Stimulated activated naive CD8-positive, alpha-beta T cell treated with anti-CD3 and anti-CD28 coated beads, Interleukin-15, amount 100 ng/mL, for 72 hours (primary cell): Measurements from ENCODE around the gene UBAP1.
"Not testable (repeated sequence)": the region's sequence is repeated elsewhere in the genome, so short reads cannot be mapped to it uniquely, and the experiment has no call there.

Experiments
- ATAC-seq: fragments of 150-1000 bp; cut with Tn5 transposase; 2 replicates; pipeline ENCODE4 v1.10.0; 2021; ENCODE audit warnings: mild to moderate bottlenecking, moderate library complexity
- DNase-seq, 2 donors: peaks; one replicate each; pipeline ENCODE4 v3.0.0; 2021 to 2022
- H3K27ac Mint-ChIP-seq, 2 donors: one replicate each; pipeline ENCODE4 v1.8.0; 2022; ENCODE audit warnings: mild to moderate bottlenecking in 2 of 2, mixed read lengths in 2 of 2, moderate library complexity in 2 of 2
- H3K27me3 Mint-ChIP-seq: one replicate; pipeline ENCODE4 v1.8.0; 2022; ENCODE audit warnings: mixed read lengths
- H3K4me1 Mint-ChIP-seq: one replicate; pipeline ENCODE4 v1.8.0; 2022; ENCODE audit warnings: mild to moderate bottlenecking, mixed read lengths
- H3K4me3 Mint-ChIP-seq, 2 donors: one replicate each; pipeline ENCODE4 v1.8.0; 2022; ENCODE audit warnings: mild to moderate bottlenecking in 2 of 2, mixed read lengths in 2 of 2, moderate library complexity in 1 of 2
- H3K9me3 Mint-ChIP-seq, 2 donors: one replicate each; pipeline ENCODE4 v1.8.0; 2022; ENCODE audit warnings: mixed read lengths in 2 of 2

Gene UBAP1

GRCh38 chr9:34256987-34257585, 78.2 kb downstream of the UBAP1 start:
- H3K27me3 Mint-ChIP-seq = no peaks in the 10 kb centered on the region
- DNase-seq = no peak
- H3K4me1 Mint-ChIP-seq = peaks cover 45% of the 10 kb centered on the region
- H3K27ac Mint-ChIP-seq = peak overlapping the region; percentile 67 to 70
- ATAC-seq = peak; percentile 47
- H3K4me3 Mint-ChIP-seq = no peak overlapping the region
- H3K9me3 Mint-ChIP-seq = no peaks in the 10 kb centered on the region

- Mint-ChIP-seq H3K27me3 (no peaks in the 10 kb centered on the region), H3K4me1 (peaks cover 50% of the 10 kb centered on the region), H3K9me3 (no peaks in the 10 kb centered on the region), H3K4me3 (no peak overlapping the region), H3K27ac (no peak overlapping the region)
- DNase-seq (no peak), ATAC-seq (no peak)
Observed at GRCh38 chr9:34259315-34259714, 80.5 kb downstream of the UBAP1 start.

DNA sequence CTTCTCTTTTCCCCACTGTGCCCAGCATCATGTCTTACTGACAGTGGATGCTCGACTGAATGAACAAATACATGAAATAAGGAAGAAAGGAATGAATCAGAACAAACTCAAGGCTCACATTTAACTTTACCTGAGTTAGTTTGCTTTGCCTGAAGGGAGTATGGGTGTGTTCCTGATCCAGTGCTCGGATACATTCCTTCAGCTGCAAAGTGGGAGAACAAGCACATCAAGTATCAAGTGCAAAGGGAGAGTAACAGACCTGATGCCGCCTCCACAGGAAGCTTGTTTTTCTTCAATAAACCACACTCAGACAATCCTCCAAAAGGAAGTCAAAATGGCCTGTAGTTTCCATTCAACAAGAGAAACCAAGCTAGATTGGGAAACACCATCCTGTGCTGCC, 84.1 kb downstream of the UBAP1 start:
- H3K27me3 Mint-ChIP-seq = no peaks in the 10 kb centered on the region
- no peak overlapping the region for H3K4me3 Mint-ChIP-seq
- no peak overlapping the region for H3K27ac Mint-ChIP-seq
- no peak for ATAC-seq
- peaks cover 21% of the 10 kb centered on the region for H3K4me1 Mint-ChIP-seq
- no peaks in the 10 kb centered on the region for H3K9me3 Mint-ChIP-seq
- DNase-seq = no peak

DNA sequence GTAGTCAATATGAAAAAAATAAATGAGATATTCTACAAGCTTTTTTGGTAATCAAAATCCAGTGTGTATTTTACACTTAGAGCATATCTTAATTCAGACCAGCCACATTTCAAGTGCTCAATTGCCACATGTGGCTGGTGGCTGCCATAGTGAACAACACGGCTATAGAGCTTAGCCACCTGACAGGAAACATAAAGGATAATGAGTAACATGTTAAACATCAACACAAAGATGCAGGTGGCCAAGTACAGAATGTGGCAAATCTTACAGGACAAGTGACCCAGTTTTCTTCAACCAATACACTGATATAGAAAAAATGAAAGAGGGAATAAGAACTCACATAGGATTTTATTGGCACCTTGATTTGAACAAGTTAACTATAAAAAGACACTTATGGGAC, 88.8 kb downstream of the UBAP1 start:
- no peak for DNase-seq
- H3K9me3 Mint-ChIP-seq = no peaks in the 10 kb centered on the region

DNA sequence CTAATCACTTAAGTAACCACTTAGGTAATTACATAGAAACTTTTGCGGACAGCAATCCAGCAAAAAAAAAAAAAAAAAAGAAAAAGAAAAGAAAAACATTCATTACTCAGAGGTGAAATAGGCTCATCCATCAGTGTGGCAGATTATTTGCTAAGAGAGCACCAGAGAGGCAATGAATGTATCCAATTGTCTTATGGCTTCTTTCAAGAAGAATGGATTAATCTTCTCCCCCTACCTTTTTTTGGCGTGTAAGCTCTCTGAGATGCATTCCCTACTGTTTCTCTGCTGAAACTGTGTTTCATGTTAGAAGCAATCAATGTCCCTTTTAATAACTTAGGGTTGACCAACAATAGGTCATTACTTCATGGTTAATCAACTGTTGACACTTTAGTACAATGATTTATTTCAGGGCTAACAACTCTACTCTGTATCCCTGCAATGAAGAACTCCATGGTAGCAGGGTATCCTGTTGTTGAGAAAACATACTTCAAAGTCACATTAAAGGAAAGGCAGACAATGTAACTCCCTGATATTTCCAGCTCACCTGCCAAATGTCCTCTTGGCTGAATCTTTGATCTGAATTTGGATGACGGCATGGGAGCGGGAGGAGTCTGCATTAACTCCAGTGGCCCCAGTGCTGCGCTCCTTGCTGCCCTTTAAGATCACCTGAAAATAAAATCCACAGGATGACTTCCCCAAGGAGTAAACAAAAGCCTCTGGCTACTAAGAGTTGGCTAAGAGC, 92.6 kb downstream of the UBAP1 start:
- no peaks in the 10 kb centered on the region for H3K9me3 Mint-ChIP-seq

More for the DNA sequence above, 88.8 kb downstream of the UBAP1 start:
- H3K4me1 Mint-ChIP-seq = peaks cover 10% of the 10 kb centered on the region
- H3K27ac Mint-ChIP-seq = no peak overlapping the region
- H3K4me3 Mint-ChIP-seq = no peak overlapping the region
- no peaks in the 10 kb centered on the region for H3K27me3 Mint-ChIP-seq
- no peak for ATAC-seq

GRCh38 chr9:34272101-34272541, 93.3 kb downstream of the UBAP1 start:
- peak overlapping the region in 1 of 2 donors; percentile 63 for H3K27ac Mint-ChIP-seq
- no peaks in the 10 kb centered on the region for H3K27me3 Mint-ChIP-seq
- no peaks in the 10 kb centered on the region for H3K9me3 Mint-ChIP-seq
- ATAC-seq (no peak), DNase-seq (no peak)
- H3K4me1 Mint-ChIP-seq = no peaks in the 10 kb centered on the region
- H3K4me3 Mint-ChIP-seq = no peak overlapping the region

More for the DNA sequence above, 92.6 kb downstream of the UBAP1 start:
- DNase-seq (no peak), ATAC-seq (no peak)
- H3K27ac Mint-ChIP-seq = no peak overlapping the region
- H3K4me1 Mint-ChIP-seq = no peaks in the 10 kb centered on the region
- H3K27me3 Mint-ChIP-seq = no peaks in the 10 kb centered on the region
- H3K4me3 Mint-ChIP-seq = no peak overlapping the region

DNA sequence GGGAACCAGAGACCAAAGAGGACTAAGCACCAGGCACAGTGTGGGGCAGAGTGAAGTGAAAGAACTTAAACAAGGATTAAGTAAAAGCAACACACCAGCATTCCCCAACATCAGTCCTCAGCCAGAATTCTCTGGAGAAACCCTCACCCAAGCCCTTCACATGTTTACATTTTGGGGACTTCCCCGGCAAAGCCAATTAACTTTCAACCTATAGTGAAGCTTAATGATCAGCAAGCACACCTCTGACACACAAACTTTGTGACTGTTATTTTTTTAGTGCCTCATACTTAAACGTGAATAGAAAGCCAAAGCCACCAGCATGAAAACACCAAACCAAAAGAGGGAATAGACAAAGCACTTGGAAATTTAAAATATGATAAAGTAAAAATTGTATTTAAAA, 94.7 kb downstream of the UBAP1 start:
- not testable (repeated sequence) for DNase-seq, H3K9me3 Mint-ChIP-seq, H3K27me3 Mint-ChIP-seq, H3K4me3 Mint-ChIP-seq, H3K4me1 Mint-ChIP-seq, H3K27ac Mint-ChIP-seq, ATAC-seq

DNA sequence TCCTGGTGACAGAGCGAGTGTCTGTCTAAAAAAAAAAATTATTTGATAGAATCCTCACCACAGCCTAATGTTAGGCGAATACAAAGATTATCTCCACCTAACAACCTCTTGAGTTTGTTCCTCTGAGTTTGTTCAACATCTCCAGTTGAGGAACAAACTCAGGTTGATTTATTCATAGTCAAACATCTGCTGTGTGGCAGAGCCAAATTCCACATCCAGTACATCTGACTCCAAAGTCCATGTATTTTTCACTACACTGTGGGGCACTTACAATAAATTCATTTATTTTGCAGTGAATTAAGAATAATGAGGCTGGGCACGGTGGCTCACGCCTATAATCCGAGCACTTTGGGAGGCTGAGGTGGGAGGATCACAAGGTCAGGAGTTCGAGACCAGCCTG, 97.0 kb downstream of the UBAP1 start:
- Mint-ChIP-seq H3K4me1 (peaks cover 6% of the 10 kb centered on the region), H3K27me3 (no peaks in the 10 kb centered on the region), H3K9me3 (no peaks in the 10 kb centered on the region), H3K27ac (no peak overlapping the region), H3K4me3 (no peak overlapping the region)
- no peak for DNase-seq
- ATAC-seq = no peak

GRCh38 chr9:34276772-34277171, 97.9 kb downstream of the UBAP1 start:
- ATAC-seq (no peak), DNase-seq (no peak)
- Mint-ChIP-seq H3K27ac (no peak overlapping the region), H3K4me3 (no peak overlapping the region), H3K9me3 (no peaks in the 10 kb centered on the region), H3K4me1 (peaks cover 6% of the 10 kb centered on the region), H3K27me3 (no peaks in the 10 kb centered on the region)

DNA sequence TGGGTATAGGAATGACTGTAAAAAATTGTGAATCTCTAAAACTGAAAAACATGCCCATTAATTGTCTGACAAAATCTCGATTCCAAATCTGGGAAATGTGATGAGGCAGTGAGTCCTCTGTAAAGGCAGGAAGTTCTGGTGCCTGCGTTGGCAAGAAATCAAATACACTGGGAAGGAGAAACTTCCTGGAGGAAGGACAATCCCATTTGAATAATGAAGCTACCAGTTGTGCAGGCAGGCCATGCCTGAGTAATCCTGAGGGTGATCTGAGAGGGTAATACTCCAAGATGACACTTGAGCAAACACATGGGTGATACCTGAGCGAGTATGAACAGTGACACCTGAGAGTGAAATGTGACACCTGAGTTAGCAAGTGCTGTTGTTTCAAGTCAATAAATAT, 100.6 kb downstream of the UBAP1 start:
- Mint-ChIP-seq H3K27ac (no peak overlapping the region), H3K27me3 (no peaks in the 10 kb centered on the region), H3K4me1 (peaks cover 6% of the 10 kb centered on the region), H3K4me3 (no peak overlapping the region), H3K9me3 (no peaks in the 10 kb centered on the region)
- no peak for ATAC-seq
- no peak for DNase-seq

DNA sequence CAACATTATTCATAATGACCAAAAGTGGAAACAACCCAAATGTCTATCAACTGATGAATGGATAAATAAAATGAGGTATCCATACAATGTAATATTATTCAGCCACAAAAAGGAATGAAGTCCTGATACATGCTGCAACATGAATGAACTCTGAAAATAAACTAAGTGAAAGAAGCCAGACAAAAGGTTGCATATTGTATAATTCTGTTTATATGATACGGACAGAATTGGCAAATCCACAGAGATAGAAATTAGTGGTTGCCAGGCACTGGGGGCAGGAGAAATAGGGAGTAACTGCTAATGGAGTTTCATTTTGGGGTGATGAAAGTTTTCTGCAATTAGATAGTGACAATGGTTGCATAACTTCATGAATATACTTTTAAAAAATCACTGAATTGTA, 103.3 kb downstream of the UBAP1 start:
- no peak for DNase-seq
- ATAC-seq = no peak
- Mint-ChIP-seq H3K4me1 (peaks cover 6% of the 10 kb centered on the region), H3K4me3 (no peak overlapping the region), H3K27ac (no peak overlapping the region), H3K9me3 (no peaks in the 10 kb centered on the region), H3K27me3 (no peaks in the 10 kb centered on the region)

DNA sequence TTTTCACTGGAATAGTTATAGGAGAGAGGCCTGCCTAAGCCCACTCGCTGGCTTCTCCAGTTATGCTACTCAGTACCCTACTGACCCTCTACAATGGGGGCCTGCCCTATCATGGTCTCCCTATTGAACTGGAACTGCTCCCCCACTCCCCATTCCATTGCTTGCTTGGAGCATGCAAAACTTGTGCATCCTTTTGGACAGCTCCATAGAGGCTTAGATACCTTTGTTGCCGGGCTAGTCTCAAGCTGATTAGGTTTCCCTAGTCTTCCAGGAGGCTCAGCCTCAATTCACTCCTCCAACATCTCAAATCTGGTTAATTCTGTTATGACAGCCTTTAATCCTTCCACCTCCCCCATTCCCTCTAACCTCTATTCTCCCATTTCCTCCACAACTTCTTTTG, 110.3 kb downstream of the UBAP1 start:
- ATAC-seq (no peak), DNase-seq (no peak)
- Mint-ChIP-seq H3K4me1 (no peaks in the 10 kb centered on the region), H3K27ac (no peak overlapping the region), H3K9me3 (no peaks in the 10 kb centered on the region), H3K4me3 (no peak overlapping the region), H3K27me3 (no peaks in the 10 kb centered on the region)

DNA sequence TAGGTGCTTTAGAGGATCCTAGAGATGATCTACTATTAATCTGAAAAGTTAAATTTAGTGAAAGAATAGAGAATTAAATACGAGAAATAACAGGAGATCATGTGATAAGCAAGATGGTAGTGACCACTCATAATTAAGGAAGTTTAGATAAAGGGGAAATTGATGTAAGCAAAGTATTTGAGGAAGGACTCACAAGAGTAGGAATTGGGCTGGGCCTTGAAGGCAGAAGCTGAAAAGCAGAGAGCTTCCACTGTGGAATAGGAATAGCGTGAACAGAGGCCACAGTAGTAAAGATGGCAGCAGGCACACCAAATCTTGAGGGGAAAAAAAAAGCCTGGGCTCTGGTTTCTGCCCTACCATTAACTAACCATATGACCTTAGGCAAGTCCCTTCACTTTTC, 112.2 kb downstream of the UBAP1 start:
- no peaks in the 10 kb centered on the region for H3K9me3 Mint-ChIP-seq
- H3K4me3 Mint-ChIP-seq = no peak overlapping the region
- no peak overlapping the region for H3K27ac Mint-ChIP-seq
- no peaks in the 10 kb centered on the region for H3K4me1 Mint-ChIP-seq
- DNase-seq (no peak), ATAC-seq (no peak)
- no peaks in the 10 kb centered on the region for H3K27me3 Mint-ChIP-seq

DNA sequence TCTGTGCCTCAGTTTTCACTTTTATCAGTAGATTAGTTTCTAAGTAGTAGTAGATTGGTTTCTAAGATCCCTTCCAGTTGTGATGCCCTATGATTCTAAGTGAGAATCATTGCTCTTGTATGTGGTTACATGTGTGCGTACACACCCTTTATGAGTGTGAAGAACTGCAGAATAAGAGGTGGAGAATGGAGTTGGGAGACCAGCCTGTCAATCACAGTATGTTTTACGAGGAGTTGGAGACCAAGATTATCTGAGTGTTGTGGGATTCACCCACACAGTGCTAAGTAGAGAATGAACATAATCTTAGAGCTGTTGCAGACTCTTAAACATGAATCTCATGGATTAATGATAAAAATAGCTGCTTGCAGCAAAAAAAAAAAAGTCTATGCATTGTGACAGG, 112.6 kb downstream of the UBAP1 start:
- H3K27ac Mint-ChIP-seq = no peak overlapping the region
- no peaks in the 10 kb centered on the region for H3K4me1 Mint-ChIP-seq
- ATAC-seq = no peak
- no peaks in the 10 kb centered on the region for H3K9me3 Mint-ChIP-seq
- no peaks in the 10 kb centered on the region for H3K27me3 Mint-ChIP-seq
- H3K4me3 Mint-ChIP-seq = no peak overlapping the region
- no peak for DNase-seq

GRCh38 chr9:34292552-34292951, 113.7 kb downstream of the UBAP1 start:
- H3K4me1 Mint-ChIP-seq = no peaks in the 10 kb centered on the region

GRCh38 chr9:34301064-34301463, 122.2 kb downstream of the UBAP1 start:
- not testable (repeated sequence) for H3K27ac Mint-ChIP-seq, ATAC-seq, H3K4me1 Mint-ChIP-seq, DNase-seq, H3K4me3 Mint-ChIP-seq, H3K27me3 Mint-ChIP-seq, H3K9me3 Mint-ChIP-seq

More at GRCh38 chr9:34292552-34292951, 113.7 kb downstream of the UBAP1 start:
- no peak for ATAC-seq
- H3K27me3 Mint-ChIP-seq = no peaks in the 10 kb centered on the region
- no peak overlapping the region for H3K27ac Mint-ChIP-seq
- no peaks in the 10 kb centered on the region for H3K9me3 Mint-ChIP-seq
- no peak for DNase-seq
- no peak overlapping the region for H3K4me3 Mint-ChIP-seq
